ENCODE measurements around the gene CYSRT1. TPM values are rescaled to one million over a fixed set of nuclear protein-coding genes. Genes with fewer than 3 reads are reported as not detected.

Gene CYSRT1
- total RNA-seq, 1 donor from 2014 or later = not detected

DNA sequence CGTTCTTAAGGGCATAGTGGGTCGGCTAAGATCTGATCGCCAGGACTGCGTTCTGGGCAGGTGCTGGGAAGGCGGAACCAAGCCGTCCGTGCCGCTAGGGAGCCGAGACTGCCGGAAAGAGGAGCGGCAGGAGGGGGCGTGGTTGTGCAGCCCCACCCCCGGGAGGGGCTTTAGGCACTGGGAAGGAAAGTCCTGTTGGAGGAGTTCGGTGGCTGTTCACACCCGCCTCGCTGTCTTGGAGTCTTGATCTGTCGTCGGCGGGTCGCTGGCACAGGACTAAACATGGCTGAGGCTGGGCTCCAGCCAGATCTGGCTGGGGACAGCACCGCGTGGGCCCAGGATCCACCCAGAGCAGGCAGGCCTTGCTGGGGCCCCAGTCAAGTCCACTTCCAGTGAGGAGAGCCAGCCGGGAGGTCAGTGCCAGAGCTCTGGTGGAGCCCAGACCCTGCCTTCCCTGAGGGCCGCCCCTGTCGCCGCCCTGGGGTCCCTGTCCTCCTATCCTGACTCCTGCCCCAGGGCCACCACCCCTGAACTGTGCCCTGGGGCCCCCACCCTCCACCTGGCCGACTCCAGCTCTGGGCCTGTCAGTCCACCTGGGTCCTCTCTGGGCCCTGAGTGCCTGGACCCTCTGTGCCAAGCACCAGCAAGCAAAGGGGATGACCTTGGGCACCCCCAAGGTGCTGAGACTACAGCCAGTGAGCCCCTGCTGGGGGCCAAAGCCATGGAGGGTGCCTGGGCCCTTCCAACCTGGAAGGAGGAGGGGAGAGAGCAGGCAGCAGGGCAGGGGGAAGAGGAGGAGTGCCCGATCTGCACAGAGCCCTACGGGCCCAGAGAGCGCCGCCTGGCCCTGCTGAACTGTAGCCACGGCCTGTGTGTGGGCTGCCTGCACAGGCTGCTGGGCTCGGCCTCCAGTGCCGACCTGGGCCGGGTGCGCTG, 7.4 kb upstream of the CYSRT1 start:
- H3K36me3 ChIP-seq (ENCODE audit: control insufficient read depth in 3 of 3, insufficient read depth in 3 of 3, low read length in 3 of 3) = peaks cover 0 to 2% (median 0%) of the 10 kb centered on the region in 3 donors
- H3K27me3 ChIP-seq (ENCODE audit: control insufficient read depth in 3 of 3, insufficient read depth in 3 of 3, low read length in 3 of 3) = no peaks in the 10 kb centered on the region
- H3K9ac ChIP-seq (ENCODE audit: low read depth in 1 of 3, low read length in 3 of 3) = peak overlapping the region; percentile 2 to 80 (median 69)
- no peaks in the 10 kb centered on the region for H3K9me3 ChIP-seq (ENCODE audit: control insufficient read depth in 3 of 3, low read length in 3 of 3)
- H3K4me3 ChIP-seq (ENCODE audit: low read length in 3 of 3) = peak overlapping the region; percentile 38 to 64 (median 58)
- H3K4me1 ChIP-seq (ENCODE audit: control insufficient read depth in 3 of 3, insufficient read depth in 3 of 3, low read length in 3 of 3) = peaks cover 8 to 27% (median 16%) of the 10 kb centered on the region in 3 donors
- peak overlapping the region; percentile 25 for H3K27ac ChIP-seq (ENCODE audit: low read depth, low read length)

DNA sequence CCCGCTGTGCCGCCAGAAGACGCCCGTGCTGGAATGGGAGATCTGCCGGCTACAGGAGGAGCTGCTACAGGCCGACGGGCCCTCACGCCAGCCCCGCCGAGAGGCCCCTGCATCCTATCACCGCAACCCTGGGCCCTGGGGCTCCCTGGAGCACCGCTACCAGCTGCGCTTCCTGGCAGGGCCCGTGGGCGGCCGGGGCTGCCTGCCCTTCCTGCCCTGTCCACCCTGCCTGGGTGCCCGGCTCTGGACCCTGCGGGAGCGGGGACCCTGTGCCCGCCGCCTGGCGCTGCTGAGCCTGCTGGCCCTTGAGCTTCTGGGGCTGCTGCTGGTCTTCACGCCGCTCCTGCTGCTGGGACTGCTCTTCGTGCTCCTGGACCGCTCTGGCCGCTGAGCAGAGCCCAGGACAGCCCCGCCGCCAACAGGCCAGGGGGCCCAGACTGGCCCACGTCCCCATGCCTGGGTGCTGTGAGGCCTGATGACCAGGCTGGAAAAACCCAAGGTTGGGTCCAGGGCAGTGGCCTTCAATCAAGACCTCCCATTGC, 6.7 kb upstream of the CYSRT1 start:
- no peak overlapping the region for H3K27ac ChIP-seq (ENCODE audit: low read depth, low read length)
- H3K4me3 ChIP-seq (ENCODE audit: low read length in 3 of 3) = peak overlapping the region in 1 of 3 donors; percentile 58
- no peaks in the 10 kb centered on the region for H3K27me3 ChIP-seq (ENCODE audit: control insufficient read depth in 3 of 3, insufficient read depth in 3 of 3, low read length in 3 of 3)
- peaks cover 14 to 34% (median 22%) of the 10 kb centered on the region in 3 donors for H3K4me1 ChIP-seq (ENCODE audit: control insufficient read depth in 3 of 3, insufficient read depth in 3 of 3, low read length in 3 of 3)
- H3K9me3 ChIP-seq (ENCODE audit: control insufficient read depth in 3 of 3, low read length in 3 of 3) = no peaks in the 10 kb centered on the region
- peaks cover 0 to 2% (median 0%) of the 10 kb centered on the region in 3 donors for H3K36me3 ChIP-seq (ENCODE audit: control insufficient read depth in 3 of 3, insufficient read depth in 3 of 3, low read length in 3 of 3)
- peak overlapping the region in 2 of 3 donors; percentile 8 to 80 for H3K9ac ChIP-seq (ENCODE audit: low read depth in 1 of 3, low read length in 3 of 3)

DNA sequence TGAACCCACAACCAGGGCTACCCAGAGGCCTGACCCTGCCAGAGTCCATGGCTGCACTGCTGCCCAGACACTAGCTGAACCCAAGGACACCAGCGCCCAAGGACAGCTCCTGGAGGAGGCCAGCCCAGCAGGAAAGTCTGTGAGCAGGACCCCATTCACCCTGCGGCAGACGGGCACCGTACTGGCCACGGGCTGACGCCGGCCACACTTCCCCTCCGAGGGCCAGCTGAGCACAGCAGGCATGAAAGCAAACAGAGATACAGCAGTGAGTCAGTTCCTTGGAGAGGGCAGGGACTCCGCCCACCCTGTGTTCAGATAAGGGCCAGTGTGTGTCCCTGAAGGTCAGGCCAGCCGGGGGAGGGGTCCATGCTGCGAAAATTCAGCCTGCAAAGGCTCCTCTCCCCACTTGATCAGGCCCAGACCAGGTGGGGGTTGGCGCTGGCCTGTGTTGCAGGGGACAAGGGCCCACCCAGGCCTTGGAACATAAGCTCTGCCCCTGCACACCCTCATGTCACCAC, 6.2 kb upstream of the CYSRT1 start:
- H3K36me3 ChIP-seq (ENCODE audit: control insufficient read depth in 3 of 3, insufficient read depth in 3 of 3, low read length in 3 of 3) = peaks cover 0 to 2% (median 0%) of the 10 kb centered on the region in 3 donors
- H3K27me3 ChIP-seq (ENCODE audit: control insufficient read depth in 3 of 3, insufficient read depth in 3 of 3, low read length in 3 of 3) = no peaks in the 10 kb centered on the region
- H3K9me3 ChIP-seq (ENCODE audit: control insufficient read depth in 3 of 3, low read length in 3 of 3) = no peaks in the 10 kb centered on the region
- H3K9ac ChIP-seq (ENCODE audit: low read depth in 1 of 3, low read length in 3 of 3) = peak overlapping the region in 2 of 3 donors; percentile 8 to 80
- H3K27ac ChIP-seq (ENCODE audit: low read depth, low read length) = no peak overlapping the region
- H3K4me3 ChIP-seq (ENCODE audit: low read length in 3 of 3) = no peak overlapping the region
- peaks cover 16 to 34% (median 22%) of the 10 kb centered on the region in 3 donors for H3K4me1 ChIP-seq (ENCODE audit: control insufficient read depth in 3 of 3, insufficient read depth in 3 of 3, low read length in 3 of 3)

DNA sequence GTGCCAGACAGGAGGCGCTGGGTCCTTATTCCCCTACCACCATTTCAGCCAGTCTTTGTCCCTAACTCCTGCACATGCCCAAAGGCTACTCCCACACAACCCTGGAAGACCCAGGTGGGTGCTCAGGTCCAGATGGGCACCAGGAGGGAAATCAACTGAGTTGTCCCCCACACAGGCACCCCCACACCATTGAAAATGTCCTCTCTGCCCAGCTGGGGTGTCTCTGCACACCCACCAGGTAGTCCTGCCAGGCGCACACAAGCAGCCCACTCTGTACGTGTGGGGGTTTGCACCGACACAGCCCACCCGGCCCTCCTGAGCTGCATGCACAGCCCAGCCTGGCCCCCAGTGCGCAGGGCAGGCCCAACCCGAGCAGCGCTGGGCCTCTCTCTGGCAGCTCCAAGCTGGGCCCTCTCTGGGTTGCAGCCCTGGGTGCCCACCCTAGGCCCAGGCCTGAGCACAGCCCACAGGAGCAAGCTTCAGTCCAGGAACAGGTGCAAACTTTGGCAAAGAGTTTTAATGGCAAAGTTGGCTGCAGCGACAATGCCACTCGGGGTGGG, 5.1 kb upstream of the CYSRT1 start:
- no peaks in the 10 kb centered on the region for H3K9me3 ChIP-seq (ENCODE audit: control insufficient read depth in 3 of 3, low read length in 3 of 3)
- H3K36me3 ChIP-seq (ENCODE audit: control insufficient read depth in 3 of 3, insufficient read depth in 3 of 3, low read length in 3 of 3) = peaks cover 0 to 2% (median 0%) of the 10 kb centered on the region in 3 donors
- no peak overlapping the region for H3K4me3 ChIP-seq (ENCODE audit: low read length in 3 of 3)
- no peaks in the 10 kb centered on the region for H3K27me3 ChIP-seq (ENCODE audit: control insufficient read depth in 3 of 3, insufficient read depth in 3 of 3, low read length in 3 of 3)
- H3K9ac ChIP-seq (ENCODE audit: low read depth in 1 of 3, low read length in 3 of 3) = no peak overlapping the region
- H3K27ac ChIP-seq (ENCODE audit: low read depth, low read length) = no peak overlapping the region
- peaks cover 20 to 43% (median 27%) of the 10 kb centered on the region in 3 donors for H3K4me1 ChIP-seq (ENCODE audit: control insufficient read depth in 3 of 3, insufficient read depth in 3 of 3, low read length in 3 of 3)

DNA sequence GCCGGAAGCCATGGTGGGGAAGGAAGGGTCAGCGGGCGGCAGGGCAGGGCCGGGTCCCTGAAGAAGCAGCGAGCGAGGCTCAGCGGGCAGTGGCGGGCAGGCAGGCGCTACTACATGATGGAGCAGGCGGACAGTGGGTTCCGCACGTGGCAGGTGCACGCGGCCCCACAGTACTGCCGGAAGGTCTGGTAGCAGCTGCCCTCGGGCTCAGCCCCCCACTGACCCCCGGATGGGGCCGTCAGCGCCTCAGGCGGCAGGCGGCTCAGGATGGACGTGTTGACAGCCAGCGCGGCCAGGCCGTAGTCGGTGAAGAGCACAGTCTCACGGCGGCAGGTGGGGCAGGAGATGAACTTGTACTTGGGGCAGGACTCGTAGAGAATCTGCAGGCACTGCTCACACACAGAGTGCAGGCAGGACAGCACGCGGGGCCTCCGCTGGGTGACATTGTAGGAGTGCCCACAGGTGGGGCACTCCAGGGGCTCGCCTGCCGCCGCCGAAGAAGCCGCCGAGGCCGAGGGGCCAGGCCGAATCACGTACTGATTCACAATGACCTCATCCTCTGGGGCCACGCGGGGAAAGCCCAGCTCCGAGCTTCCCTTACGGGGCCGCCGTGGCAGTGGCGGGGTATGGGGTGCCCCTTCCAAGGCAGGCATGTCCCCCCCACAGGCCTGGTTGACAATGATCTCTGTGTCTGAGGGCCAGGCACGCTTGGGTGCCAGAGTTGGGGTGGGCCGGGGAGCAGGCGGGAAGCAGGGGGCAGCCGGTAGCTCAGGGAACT, 4.5 kb upstream of the CYSRT1 start:
- H3K9ac ChIP-seq (ENCODE audit: low read depth in 1 of 3, low read length in 3 of 3) = no peak overlapping the region
- H3K4me1 ChIP-seq (ENCODE audit: control insufficient read depth in 3 of 3, insufficient read depth in 3 of 3, low read length in 3 of 3) = peaks cover 20 to 43% (median 27%) of the 10 kb centered on the region in 3 donors
- H3K36me3 ChIP-seq (ENCODE audit: control insufficient read depth in 3 of 3, insufficient read depth in 3 of 3, low read length in 3 of 3) = peaks cover 0 to 2% (median 0%) of the 10 kb centered on the region in 3 donors

DNA sequence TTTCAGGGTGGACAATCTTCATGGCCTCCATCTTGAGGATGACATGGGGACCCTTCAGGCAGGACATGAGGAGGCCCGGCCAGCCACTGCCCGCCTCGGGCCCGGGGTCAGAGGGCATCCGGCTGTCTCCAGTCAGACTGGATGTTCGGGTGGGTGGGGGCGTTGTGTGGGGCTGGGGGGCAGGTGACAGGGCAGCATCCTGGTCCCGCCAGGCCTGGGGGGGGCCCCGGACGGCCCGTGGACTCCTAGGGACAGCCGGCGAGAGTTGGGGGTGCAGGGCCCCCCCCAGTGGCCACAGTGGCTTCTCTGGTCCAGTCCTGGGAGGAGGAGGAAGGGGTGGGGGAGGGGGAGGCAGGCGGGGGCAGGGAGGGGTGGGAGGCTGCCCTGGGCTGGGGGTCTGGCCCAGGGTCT, 3.9 kb upstream of the CYSRT1 start:
- Histone ChIP-seq H3K4me1 (ENCODE audit: control insufficient read depth in 3 of 3, insufficient read depth in 3 of 3, low read length in 3 of 3) (peaks cover 20 to 43% (median 27%) of the 10 kb centered on the region in 3 donors), H3K27ac (ENCODE audit: low read depth, low read length) (no peak overlapping the region), H3K4me3 (ENCODE audit: low read length in 3 of 3) (no peak overlapping the region)

More for the DNA sequence above, 4.5 kb upstream of the CYSRT1 start:
- H3K9me3 ChIP-seq (ENCODE audit: control insufficient read depth in 3 of 3, low read length in 3 of 3) = no peaks in the 10 kb centered on the region
- no peaks in the 10 kb centered on the region for H3K27me3 ChIP-seq (ENCODE audit: control insufficient read depth in 3 of 3, insufficient read depth in 3 of 3, low read length in 3 of 3)
- no peak overlapping the region for H3K4me3 ChIP-seq (ENCODE audit: low read length in 3 of 3)
- H3K27ac ChIP-seq (ENCODE audit: low read depth, low read length) = no peak overlapping the region

DNA sequence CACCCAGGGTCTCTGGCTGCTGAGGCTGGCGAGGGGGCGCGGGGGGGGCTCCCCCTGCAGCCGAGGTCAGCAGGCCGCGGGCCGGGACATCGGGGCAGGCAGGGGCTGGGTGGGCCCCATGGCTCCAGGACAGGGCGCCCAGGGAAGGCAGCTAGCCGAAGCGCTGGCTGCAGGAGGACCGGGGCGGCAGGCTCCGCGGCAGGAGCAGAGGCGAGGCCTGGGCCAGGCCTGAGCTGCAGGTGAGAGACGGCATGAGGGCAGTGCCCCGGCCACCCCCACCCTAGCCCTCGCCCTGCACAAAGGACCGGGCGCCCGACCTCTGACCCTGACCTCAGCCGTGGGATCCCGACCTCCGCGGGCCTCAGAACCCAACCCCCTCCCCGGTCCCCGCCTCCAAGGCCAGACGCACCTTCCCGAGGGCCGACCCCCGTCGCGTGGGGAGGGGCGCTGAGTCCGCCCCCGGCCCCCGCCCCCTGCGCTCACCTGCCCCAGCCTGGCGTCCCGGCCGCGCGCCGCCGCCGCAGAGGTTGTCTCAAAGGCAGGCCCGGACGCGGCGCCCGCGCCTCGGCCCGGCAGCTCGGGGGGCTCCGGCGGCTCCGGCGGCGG, 3.4 kb upstream of the CYSRT1 start:
- no peak overlapping the region for H3K27ac ChIP-seq (ENCODE audit: low read depth, low read length)

More for the DNA sequence above, 3.9 kb upstream of the CYSRT1 start:
- no peaks in the 10 kb centered on the region for H3K9me3 ChIP-seq (ENCODE audit: control insufficient read depth in 3 of 3, low read length in 3 of 3)
- no peak overlapping the region for H3K9ac ChIP-seq (ENCODE audit: low read depth in 1 of 3, low read length in 3 of 3)
- no peaks in the 10 kb centered on the region for H3K36me3 ChIP-seq (ENCODE audit: control insufficient read depth in 3 of 3, insufficient read depth in 3 of 3, low read length in 3 of 3)
- peaks cover 0 to 2% (median under 1%) of the 10 kb centered on the region in 3 donors for H3K27me3 ChIP-seq (ENCODE audit: control insufficient read depth in 3 of 3, insufficient read depth in 3 of 3, low read length in 3 of 3)

DNA sequence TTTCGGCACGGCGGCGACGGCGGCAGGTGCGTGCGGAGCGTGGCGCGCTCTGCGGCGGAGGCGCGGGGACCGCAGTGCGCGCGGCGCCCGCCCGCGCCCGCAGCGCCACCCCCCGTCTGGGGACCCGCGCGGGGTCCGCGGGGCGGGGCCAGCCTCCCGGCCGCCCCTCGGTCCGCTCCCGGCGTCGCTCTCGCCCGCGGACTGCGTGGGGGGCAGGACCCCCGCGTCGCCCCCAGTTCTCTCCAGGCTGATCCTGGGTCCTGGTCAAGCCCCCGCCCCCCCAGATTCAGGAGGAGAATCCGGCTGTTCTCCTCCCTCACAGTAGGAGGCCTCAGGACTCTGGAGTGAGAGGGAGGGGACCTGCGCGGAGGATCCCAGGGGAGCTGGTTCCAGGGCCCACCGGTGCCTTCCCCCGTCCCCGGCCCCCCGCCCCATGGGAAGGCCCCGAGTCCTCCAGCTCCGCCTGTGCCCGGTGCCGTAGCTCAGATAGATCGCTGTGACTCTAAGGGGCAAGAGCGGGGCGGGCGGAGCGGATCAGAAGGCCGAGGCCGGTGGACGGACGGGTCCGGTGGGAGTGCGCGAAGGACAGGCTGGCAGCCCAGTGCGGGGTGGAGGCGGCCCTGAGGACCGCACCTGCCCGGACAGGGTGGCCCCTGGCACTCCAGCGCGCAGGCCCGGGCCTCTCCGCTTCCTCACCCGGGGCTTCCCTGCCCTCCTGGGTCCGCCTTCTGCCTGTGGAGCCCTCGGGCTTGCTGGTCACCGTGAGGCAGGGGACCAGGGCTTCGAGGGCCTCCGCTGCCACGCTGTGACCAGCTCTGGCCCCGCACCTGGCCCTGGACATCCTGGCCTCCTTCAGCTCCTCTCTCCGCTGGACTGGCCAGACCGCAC, 2.5 kb upstream of the CYSRT1 start, which contains the start of gene RNF208:
TSS of gene RNF208 (minus strand) at position 51 of the 888 bp plus-strand sequence. CDS start 1,028 bp downstream, outside the sequence.
- Histone ChIP-seq H3K9ac (ENCODE audit: low read depth in 1 of 3, low read length in 3 of 3) (peak within 1 kb of the TSS; percentile 80 to 90 (median 86)), H3K9me3 (ENCODE audit: control insufficient read depth in 3 of 3, low read length in 3 of 3) (no peaks in the 10 kb centered on the region), H3K27me3 (ENCODE audit: control insufficient read depth in 3 of 3, insufficient read depth in 3 of 3, low read length in 3 of 3) (peaks cover 11 to 13% (median 11%) of the 10 kb centered on the region in 3 donors), H3K27ac (ENCODE audit: low read depth, low read length) (peak within 1 kb of the TSS; percentile 90), H3K36me3 (ENCODE audit: control insufficient read depth in 3 of 3, insufficient read depth in 3 of 3, low read length in 3 of 3) (no peaks in the 10 kb centered on the region), H3K4me3 (ENCODE audit: low read length in 3 of 3) (peak within 1 kb of the TSS; percentile 68 to 89 (median 89)), H3K4me1 (ENCODE audit: control insufficient read depth in 3 of 3, insufficient read depth in 3 of 3, low read length in 3 of 3) (peaks cover 17 to 39% (median 19%) of the 10 kb centered on the region in 3 donors)

More for the DNA sequence above, 3.4 kb upstream of the CYSRT1 start:
- Histone ChIP-seq H3K9ac (ENCODE audit: low read depth in 1 of 3, low read length in 3 of 3) (peak overlapping the region in 1 of 3 donors; percentile 60), H3K4me3 (ENCODE audit: low read length in 3 of 3) (peak overlapping the region; percentile 22 to 36 (median 30)), H3K27me3 (ENCODE audit: control insufficient read depth in 3 of 3, insufficient read depth in 3 of 3, low read length in 3 of 3) (peaks cover 4 to 7% (median 5%) of the 10 kb centered on the region in 3 donors), H3K36me3 (ENCODE audit: control insufficient read depth in 3 of 3, insufficient read depth in 3 of 3, low read length in 3 of 3) (no peaks in the 10 kb centered on the region), H3K4me1 (ENCODE audit: control insufficient read depth in 3 of 3, insufficient read depth in 3 of 3, low read length in 3 of 3) (peaks cover 20 to 42% (median 26%) of the 10 kb centered on the region in 3 donors), H3K9me3 (ENCODE audit: control insufficient read depth in 3 of 3, low read length in 3 of 3) (no peaks in the 10 kb centered on the region)

All from skeletal muscle tissue (tissue), 4 donors.